LoVo (cell line): ENCODE data around the gene CAMK2B.
"Not testable (repeated sequence)": the region's sequence is repeated elsewhere in the genome, so short reads cannot be mapped to it uniquely, and the experiment has no call there.

Experiments used
- DNase-seq: peaks from one replicate; pipeline ENCODE4 v3.0.0-alpha.2; 2016; ENCODE audit warnings: low spot score

The CAMK2B gene

DNA sequence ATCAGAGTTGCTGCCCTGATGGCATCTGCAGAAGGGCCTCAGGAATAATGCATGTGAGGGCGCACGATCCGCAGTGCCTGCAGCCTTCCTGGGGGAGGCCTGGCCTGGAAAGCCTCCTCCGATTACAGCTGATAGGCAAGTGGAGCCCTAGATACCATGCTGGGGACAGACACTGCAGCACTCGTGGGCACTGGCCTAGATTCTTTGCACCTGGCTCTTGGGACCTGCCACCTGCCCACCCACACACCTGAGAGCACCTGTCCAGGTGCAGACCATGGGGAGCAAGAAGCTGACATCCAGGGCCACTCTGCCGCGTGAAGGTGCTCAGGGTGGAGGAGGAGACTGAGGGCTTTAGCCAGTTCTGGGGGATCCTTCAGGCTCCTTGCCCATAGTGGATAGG lies 109.9 kb downstream of the CAMK2B start:
- no peak for DNase-seq

DNA sequence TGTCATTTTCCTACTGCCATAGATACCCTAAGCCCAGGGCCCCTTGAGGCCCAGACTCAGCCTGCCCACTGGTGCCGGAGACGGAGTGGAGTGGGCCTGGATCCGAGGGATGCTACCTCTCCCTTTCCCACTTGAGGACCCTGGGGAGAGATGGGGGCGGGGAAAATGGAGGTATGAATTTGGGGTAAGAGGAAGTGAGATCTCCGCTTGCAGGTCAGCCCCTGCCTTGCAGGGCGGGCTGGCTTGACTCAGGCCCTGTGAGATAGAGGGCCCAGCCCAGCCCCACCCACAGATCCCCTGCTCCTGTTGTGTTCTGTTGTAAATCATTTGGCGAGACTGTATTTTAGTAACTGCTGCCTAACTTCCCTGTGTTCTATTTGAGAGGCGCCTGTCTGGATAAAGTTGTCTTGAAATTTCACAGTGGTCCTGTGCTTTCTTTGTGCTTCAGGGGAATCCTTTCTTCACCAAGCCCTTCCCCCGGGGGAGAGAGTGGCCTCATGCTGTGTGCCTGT lies 111.5 kb downstream of the CAMK2B start:
- DNase-seq: no peak

DNA sequence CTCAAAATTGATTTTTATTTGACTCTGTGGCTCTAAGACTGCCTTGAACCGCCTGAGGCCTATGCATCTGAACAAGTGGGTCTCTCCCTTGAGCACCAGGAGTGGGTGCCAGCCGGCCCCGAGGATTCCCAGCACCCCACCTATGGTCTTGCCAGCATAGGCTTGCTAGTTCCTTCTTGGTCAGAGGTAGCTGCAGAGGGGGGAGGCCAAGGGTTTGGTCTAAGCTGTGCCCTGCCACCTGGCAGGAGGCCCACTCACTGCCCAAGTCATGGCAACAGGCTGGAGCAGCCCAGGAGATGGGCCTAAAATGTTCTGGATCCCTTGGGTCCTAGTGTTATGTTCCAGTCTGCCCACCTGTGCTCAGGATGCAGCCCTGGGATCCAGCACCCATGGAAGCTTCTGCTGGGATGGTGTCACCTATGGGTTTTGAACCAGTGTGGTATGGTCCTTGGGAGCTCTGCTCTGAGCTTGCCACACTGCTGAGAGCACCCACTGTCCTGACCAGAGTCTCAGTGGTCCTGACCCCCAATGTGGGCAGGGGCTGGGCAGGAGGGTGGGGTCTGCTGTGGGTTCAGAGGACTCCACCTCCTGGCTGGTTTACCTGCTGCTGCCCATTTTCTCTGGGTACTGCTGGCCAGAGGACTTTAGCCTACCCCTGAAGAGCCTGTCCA lies 112.1 kb downstream of the CAMK2B start:
- DNase-seq: no peak

DNA sequence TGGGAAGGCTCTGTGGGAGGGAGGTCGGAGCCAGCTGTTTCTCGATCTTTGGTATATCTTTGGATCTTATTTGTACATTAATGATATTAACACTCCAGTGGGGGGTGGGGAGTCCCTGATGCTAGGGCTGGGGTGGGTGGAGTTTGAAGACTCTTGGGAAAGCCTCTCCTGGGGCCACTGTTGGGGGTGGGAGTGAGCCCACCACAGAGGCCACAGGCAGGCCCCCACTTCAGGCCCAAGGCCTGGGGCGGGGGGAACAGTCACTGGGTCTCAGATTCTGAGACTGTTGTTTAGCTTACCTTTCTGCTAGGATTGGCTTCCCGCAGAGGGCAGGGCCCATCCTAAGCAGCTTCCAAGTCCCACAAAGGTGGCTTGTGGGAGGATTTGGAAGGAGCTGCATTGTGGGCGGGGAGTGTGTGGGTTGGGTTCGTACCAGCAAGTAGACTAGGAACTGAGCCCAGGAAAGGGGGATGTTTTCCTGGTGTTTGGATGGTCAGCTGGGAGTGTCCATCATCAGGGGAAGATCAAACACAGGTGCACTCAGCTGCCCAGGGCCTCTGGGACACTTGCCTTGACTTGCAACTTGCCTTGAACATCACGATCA lies 112.7 kb downstream of the CAMK2B start:
- DNase-seq: no peak

DNA sequence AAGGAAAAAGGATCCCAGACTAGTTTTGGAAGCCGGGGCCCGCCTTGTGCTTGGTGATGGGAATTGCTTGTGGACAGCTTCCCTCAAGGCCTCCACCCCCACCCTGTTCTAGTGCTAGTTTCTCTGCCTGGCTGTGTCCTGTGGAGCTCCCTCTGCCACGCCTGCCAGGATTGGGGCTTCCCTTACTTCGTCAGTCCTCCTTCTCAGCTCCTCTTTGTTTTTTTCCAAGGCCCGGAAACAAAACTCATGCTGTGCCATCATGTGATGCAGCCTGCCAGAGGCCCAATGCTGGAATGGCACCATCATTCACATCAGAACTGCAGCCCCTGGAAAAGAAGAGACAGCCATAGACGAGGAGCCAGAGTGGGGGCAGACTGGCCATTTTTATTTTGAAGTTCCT lies 113.4 kb downstream of the CAMK2B start:
- no peak for DNase-seq

DNA sequence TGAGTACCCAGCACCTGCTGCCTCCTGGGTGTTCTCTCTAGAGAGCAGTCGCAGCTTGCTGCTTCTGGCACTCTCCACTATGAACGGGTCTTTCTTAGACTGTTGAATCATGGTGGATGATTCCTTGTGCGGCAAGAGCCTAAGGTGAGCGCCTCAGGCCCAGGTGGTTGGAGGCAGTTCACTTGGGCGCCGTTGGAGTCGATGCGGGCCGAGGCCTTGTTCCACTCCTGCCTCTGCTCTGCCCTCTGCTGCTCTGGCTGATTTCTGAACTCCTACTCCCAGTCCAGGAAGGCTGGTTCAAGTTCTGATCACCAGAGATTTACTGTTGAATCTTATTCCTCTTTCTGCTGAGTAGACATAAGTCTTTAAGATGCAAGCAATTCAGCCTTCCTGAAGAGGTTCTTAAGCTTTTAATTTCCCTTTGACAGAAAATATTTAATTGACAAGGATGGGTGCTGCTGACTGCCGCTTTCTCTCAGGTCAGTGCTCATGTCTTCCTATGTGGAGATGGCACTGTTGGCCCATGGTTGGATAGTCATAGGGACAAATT lies 114.2 kb downstream of the CAMK2B start:
- DNase-seq: no peak

DNA sequence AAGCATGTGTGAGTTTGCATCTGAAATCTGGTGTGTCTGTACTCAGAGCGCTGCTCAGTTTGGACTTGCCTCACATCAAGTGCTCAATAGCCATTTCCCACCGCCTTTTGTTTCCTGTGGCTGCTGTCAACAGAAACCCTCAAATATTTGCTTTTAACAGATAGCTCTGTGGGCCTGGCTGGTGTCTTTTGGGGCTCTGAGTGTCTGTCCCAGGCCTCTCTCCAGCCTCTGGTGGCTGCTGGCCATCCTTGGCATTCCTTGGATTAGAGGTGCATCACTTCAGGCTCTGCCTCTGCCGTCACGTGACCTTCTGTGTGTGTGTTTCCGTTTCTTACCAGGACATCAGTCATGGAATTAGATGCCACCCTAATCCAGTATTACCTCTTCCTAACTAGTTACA lies 115.3 kb downstream of the CAMK2B start:
- DNase-seq: no peak

DNA sequence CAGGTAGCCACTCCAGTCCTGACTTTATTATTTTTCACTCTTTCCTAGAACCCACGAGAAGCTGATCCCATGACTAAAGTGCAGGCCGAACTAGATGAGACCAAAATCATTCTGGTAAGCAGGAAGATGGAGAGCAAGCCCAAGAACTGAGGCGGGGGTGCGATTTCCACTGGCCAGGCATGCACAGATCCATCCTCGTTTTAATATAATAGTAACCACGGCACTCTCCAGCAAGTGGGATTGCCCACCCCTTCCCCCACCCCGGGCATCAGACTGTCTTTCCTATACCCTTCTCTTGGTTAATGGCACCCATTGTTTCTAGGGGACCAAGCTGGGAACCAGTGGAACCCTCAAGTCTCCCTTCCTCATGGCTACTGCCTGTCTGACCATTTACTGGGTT lies 117.3 kb downstream of the CAMK2B start:
- no peak for DNase-seq

DNA sequence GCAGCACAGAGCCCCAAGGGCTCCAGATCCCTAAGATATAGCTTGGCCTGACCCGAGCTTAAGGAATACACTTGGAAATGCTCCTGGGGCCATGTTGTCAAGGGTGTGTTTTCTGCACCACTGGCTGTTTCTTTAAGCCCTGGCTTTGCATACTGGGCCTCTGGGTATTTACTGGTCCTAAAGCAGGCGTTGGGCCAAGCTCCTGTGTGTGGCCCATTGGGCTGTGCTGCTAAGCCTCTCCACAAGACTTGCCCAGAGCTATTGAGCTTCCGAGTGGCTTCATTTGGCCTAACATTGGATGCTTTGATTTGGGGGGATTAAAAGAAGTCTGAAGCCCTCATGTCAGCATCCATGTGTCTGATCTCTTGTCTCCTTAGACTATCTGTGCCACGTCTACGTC lies 119.4 kb downstream of the CAMK2B start:
- no peak for DNase-seq

DNA sequence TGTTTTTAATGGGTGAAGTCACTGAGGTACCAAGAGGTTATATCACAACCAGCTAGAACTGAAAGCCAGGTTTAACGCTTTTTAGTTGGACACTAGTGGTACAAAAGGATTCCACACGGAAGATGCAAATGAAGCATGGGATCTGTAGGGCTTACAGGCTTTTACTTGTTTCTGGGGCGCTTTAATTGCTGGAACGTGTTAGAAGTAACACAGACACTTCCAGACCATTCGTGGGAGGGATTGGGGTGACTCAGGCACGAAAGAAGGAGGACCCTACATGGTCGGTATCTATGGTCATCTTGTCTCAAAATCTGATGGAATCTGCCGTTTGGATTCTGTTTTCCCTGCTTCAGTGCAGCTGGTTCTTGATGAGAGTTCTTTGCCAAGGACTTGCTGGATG lies 123.6 kb downstream of the CAMK2B start:
- no peak for DNase-seq

DNA sequence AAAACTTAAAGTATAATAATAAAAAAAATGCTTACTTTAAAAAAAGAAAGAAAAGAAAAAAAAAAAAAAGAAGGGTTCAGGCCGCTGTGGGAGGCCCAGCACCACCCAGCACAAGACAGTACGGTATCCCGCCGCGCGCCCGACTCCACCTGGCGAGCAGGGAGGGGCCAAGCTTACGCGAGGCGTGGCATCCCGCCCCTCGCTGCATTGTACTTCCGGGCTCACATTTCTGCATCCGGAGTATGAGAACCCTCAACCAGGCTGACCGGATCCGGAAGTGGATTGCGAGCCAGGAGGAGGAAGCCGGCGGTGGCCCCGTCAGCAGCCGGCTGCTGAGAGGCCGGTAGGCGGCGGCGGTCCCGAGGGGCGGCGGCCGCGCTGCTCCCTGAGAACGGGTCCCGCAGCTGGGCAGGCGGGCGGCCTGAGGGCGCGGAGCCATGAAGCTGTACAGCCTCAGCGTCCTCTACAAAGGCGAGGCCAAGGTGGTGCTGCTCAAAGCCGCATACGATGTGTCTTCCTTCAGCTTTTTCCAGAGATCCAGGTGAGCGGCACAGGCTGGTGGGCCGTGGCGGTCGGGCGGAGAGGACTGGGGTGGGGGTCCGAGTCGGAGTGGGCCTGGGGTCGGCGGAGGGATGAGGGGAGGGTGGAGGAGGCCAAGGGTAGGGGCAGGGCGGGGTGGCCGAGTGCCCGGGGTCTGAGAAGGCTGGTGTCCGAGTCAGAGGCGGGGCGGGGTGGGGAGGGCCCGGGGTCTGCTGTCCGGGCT lies 124.5 kb downstream of the CAMK2B start, which contains the start of gene YKT6:
YKT6 (plus strand) TSS at position 280 of the 763 bp plus-strand sequence; CDS start at position 438, 158 bp downstream.
- DNase-seq: peak; percentile 100

DNA sequence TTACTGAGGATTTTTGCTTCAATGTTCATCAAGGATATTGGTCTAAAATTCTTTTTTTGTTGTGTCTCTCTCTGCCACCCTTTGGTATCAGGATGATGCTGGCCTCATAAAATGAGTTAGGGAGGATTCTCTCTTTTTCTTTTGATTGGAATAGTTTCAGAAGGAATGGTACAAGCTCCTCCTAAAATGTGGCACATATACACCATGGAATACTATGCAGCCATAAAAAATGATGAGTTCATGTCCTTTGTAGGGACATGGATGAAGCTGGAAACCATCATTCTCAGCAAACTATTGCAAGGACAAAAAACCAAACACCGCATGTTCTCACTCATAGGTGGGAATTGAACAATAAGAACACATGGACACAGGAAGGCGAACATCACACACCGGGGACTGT lies 125.2 kb downstream of the CAMK2B start:
- DNase-seq: not testable (repeated sequence)

DNA sequence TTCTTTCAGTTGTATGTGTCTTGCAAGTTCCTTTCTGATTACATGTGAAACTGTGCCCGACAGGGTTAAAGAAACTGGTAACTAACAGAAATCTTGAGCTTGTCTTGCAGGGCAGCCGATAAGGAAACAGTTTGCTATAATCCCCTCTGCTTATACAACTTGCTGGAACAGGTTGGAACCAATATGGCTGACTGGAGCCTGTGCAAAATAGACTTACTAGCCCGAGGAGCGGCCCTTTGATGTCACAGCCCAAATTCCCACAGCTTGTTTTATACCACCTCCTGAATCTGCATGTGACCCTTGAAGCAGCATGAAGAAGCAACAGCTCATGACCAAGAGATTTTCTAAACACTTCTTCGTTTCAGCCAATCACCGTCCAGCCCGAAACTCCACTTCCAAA lies 127.9 kb downstream of the CAMK2B start:
- DNase-seq: no peak

DNA sequence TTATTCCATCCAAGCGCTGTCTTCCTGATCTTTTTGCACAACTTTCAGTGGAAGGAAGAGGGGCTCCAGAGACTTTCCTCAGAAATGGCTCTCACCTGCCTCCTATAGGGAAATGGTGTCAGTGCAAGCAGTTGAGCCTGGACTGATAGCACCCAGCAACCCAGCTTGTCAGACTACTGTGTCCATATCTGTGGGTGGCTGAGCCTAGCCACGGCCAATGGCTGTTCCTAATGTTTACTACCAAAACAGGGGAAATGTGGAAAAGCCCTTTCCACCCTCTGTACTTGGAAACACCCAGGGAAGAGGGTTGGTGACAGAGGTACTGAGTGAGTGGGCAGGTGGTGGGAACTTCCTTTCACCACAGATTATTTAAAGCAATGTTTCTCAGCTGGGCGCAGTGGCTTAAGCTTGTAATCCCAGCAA lies 128.9 kb downstream of the CAMK2B start:
- DNase-seq: peak; percentile 26

DNA sequence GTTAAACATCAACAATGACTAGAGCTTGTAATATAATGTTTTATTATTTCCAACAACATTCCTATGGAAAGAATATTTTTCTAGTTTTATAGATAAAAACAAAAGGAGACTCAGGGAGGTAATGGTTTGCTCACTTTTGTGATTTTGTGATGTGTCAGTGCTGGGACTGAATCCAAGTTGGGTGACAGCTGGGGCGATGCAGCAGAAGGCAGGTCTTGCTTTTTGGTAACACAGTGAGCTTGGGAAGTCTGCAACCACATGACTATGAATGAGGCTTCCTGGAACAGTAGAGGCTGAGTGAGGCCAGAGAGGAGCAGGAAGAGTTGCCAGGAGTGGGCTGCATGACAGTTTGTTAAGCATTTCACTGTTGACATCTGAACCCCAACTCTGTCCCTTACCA lies 129.5 kb downstream of the CAMK2B start:
- no peak for DNase-seq

DNA sequence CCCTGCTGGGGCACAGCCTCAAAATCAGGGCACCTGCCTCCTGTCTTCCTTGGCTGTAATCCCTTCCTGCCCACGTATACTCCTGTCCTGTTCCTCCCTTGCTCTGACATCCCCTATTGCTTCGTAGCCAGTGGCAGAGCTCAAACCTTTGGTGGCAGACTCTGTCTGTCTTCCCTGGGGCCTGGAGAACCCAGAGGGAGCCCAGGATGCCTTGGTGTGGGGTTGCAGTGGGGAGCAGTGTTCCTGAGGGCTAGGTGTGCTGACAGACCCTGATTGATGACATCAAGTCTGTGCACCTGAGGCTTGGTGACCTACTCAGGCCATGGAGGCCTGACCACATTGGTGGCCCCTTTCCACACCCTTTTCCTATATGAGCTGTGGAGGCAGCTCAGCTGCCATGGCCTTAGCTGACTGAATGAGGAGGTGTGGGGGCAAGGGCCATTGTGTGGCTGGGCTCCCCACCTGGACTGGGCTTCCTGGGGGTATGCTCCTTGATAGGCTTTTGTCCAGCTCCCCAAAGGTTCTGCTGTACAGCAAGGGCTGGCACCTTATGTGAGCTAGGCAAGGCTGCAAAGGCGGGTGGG lies 130.7 kb downstream of the CAMK2B start:
- no peak for DNase-seq

DNA sequence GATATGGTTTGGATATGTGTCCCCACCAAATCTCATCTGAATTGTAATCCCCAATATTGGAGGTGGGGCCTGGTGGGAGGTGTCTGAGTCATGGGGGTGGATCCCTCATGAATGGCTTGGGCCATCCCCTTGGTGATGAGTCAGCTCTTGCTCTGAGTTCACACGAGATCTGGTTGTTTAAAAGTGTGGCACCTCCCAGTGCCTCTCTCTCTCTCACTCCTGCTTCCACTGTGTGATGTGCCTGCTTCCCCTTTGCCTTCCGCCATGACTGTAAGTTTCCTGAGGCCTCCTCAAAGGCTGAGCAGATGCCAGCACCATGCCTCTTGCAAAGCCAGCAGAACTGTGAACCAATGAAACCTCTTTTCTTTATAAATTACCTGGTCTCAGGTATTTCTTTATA lies 131.3 kb downstream of the CAMK2B start:
- DNase-seq: no peak

DNA sequence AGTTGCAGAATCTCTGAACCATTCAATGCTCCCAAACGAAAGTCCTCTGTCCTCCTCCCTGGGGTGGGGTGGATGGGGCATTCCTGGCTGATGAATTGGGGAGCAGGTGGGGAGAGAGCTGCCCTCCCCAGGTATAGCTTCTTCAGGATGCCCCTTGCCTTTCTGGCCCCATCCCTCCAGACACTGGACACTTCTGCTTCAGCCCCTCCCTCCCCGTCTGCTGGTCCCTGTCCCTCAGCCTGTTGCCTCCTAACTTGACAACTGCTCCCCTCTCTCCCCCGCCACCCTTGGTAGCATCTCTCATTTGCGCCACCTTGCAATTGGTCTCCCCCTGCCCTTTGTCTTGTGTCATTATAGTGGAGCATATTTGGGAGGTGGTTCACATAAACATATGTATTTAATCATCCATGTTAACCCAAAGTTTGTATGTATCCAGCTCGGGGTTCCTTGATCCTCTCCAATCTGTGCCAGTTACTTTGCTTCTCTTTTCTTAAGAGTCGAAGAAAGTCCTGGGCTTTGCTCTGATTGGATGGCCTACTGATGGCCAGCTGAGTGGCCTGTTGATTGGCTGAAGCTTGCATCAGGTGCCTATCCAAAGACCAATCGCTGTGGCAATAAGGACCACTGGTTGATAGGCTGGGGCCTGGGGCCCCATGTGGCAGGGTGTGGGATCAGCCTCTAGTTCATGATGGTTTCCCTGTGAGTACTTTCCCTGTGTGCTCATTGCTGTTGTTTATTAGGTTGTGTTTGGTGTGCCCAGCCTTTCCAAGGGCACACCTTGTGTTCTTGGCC lies 132.2 kb downstream of the CAMK2B start:
- no peak for DNase-seq

DNA sequence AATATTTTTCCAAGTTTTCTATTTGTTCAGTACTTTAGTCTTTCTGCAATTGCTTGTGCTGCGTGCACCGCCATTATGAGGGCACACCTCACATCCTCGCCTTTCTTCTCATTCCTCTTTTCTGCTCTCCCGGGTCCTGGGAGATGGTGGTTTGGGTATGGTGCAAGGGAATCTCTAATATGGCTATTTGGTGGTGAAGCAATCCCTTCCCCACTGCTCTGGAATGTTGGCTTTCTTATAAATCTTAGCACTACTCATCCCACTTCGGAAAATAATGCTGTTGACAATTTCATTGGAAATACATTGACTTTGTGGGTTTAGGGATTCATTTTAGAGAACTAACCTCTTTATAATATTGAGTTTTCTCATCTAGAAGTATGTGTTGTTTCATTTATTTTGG lies 134.2 kb downstream of the CAMK2B start:
- no peak for DNase-seq

DNA sequence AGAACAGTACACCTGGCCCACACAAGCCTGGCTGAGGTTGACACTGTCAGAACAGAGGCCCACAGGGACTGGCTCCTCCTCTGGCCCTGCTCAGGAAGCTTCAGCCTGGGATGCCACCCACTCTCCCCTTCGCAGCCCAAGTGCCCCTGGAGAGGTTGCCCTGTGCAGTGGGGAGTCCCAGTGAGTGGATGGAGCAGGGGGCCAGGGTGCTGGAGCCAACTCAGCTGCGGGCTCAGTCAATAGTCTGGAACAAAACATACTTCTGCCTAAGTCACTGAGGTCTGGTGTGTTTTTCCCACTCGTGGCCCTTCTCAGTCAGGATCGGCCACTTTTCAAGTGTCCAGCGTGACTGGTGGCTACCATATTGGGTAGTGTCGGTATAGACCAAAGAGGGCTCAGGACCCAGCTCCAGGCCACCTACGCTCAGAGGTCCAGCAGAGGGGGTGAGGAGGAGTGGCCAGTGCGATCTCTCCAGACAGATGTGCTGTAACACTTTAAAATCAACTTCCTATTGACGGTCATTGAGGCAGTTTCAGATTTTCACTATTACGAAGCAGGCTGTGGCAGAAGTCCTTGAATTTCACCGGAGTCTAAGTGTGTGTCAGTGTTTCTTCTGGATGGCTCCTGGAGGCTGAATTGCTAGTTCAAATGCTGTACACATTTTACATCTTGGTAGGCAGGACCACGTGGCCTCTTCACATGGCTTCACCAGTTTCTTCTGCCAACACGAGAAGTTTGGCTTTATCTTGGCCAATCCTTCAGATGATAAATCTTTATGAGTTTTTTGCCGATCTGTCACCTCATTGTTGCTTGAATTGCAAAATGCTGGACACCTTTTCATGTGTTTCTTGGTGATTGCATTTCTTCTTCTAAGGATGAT lies 135.2 kb downstream of the CAMK2B start:
- DNase-seq: no peak
